Retinal pigment epithelial cell (primary cell): ENCODE data around the gene MGA.
A peak's percentile ranks its signal among the peaks of the same experiment; 100 is the strongest.

Source experiments
- DNase-seq: peaks from one replicate; pipeline ENCODE4 v3.0.0-alpha.2; 2010; ENCODE audit warnings: low read depth
- H3K4me3 ChIP-seq: 2 replicates; pipeline ENCODE4 v1.5.1; 2011; ENCODE audit warnings: mild to moderate bottlenecking, low read length, control low read depth, moderate library complexity
- CTCF ChIP-seq: conservative IDR thresholded peaks from 2 replicates; pipeline ENCODE4 v1.5.1; 2011; ENCODE audit warnings: low read depth, low read length, control low read depth, inconsistent platforms

Gene MGA

GRCh38 chr15:41774062-41774881 lies 114.1 kb downstream of the MGA start, which contains the start of gene MAPKBP1:
Gene MAPKBP1 (plus strand): TSS chr15:41774484. CDS start chr15:41775276, 792 bp downstream.
- H3K4me3 ChIP-seq: peak within 1 kb of the TSS; percentile 87
- peak; percentile 85 for TF ChIP-seq CTCF
- DNase-seq: peak; percentile 95

DNA sequence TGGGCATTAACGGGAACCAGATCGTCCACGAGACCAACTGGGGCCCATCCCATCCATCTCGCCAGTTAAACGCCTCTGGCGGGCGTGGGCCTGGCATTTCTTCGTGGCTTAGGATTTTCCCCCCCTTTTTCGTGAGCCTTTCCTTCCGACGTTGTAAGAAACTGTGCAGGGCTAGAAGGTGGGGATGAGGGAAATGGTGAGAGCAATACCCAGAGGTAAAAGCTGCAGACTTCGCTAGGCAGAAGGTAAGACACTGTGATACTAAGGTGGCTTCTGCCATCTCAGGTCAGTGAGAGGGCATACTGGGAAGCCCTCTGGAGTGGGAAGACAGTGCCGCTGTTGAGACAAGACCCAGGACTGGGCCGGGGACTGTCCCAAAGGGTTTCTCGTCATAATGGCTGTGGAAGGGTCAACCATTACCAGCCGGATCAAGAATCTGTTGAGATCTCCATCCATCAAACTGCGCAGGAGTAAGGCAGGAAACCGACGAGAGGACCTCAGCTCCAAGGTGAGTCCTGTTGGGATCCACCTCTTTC lies 114.7 kb downstream of the MGA start:
- peak overlapping the region; percentile 87 for H3K4me3 ChIP-seq
- TF ChIP-seq CTCF: no peak
- DNase-seq: no peak

DNA sequence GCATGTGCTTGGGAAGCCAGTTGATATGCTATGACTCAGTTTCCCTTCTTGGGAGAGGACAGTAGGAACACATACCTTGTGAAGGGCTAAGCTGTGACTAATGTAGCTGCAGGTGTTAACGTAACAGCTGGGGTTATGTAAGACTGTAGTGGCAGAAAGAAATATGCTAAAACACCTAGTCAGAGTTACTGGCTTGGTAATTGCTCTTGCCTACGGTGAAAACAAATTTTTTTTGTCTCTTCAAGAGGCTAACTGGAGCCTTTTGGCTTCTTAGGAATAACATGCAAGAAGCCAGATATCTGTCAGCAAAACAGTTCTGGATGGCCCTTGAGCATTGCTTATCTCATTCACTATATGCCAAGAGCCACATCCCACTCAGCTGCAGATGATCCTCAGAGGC lies 115.4 kb downstream of the MGA start:
- TF ChIP-seq CTCF: no peak
- peak overlapping the region; percentile 87 for H3K4me3 ChIP-seq
- no peak for DNase-seq

- DNase-seq: no peak
- TF ChIP-seq CTCF: no peak
- H3K4me3 ChIP-seq: peak overlapping the region; percentile 16
Measured at GRCh38 chr15:41777421-41777973, 117.3 kb downstream of the MGA start.

- H3K4me3 ChIP-seq: no peak overlapping the region
- TF ChIP-seq CTCF: no peak
- no peak for DNase-seq
Measured at GRCh38 chr15:41778521-41778920, 118.3 kb downstream of the MGA start.

DNA sequence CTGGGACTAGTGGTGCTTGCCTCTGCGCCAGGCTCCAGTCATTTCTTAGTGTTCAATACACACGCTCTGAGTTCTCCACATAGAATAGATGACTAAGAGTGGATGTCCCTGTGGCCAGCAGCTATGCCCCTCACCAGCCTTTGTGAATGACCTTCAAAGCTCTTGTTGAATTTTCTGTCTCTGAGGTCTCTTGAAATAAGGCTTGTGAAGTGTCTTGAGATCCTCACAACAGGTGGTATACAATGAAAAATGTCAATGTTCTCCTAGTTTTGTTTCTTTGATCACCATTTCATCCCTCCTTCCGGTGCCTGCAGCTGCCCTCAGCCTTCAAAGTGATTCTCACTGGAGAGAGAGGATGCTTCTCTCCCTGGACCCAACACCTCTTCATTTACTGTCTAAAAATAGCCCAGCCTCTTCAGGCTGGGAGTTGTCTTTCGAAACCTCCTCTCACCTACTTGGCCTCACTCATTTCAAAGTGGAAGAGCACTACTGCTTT lies 119.5 kb downstream of the MGA start:
- TF ChIP-seq CTCF: no peak
- no peak for DNase-seq
- H3K4me3 ChIP-seq: no peak overlapping the region
